Measurements from ENCODE around the gene PSEN1. TPM values are rescaled to one million over a fixed set of nuclear protein-coding genes. Genes with fewer than 3 reads are reported as not detected.

The PSEN1 gene
- total and polyA plus RNA-seq, 2 donors (not counting 3 experiments of a cell fraction or from before 2014, with no cell fraction given) = 16.5 to 36.8 TPM

GRCh38 chr14:73167727-73168126, 31.4 kb downstream of the PSEN1 start:
- no peak for FAIRE-seq
- POLR2A ChIA-PET = no interaction called here
- H3K36me3 ChIP-seq (ENCODE audit: control insufficient read depth in 2 of 2, extremely low read depth in 1 of 2, insufficient read depth in 2 of 2, low read length in 2 of 2) = peaks cover 8 to 15% of the 10 kb centered on the region in 2 experiments
- DNase-seq (ENCODE audit: low read depth, low spot score) = no peak
- H3K27ac ChIP-seq (ENCODE audit: insufficient read depth, low read depth, low read length) = no peak overlapping the region
- no peak overlapping the region for H3K4me3 ChIP-seq (replicated peaks in 1 of 3; ENCODE audit: insufficient read depth in 1 of 3, low read depth in 1 of 3, low read length in 3 of 3)
- CTCF ChIA-PET = interaction anchor here (0.7 to 2.5 kb wide), 4 partner anchors 9 to 341 kb away, joined by 3 to 8 read pairs (median 3); no protein-coding TSS in a partner anchor
- no peaks in the 10 kb centered on the region for H3K79me2 ChIP-seq (ENCODE audit: control insufficient read depth, insufficient read depth, low read length)
- dilution Hi-C loops (cut with MboI; ENCODE audit: extremely low pct_ligation_motif_present, low sequenced_read_pairs) = no loop called here
- no peak overlapping the region for H3K9ac ChIP-seq (replicated peaks; ENCODE audit: extremely low read depth, insufficient read depth, low read length)
- no peaks in the 10 kb centered on the region for H3K9me1 ChIP-seq (replicated peaks; ENCODE audit: control insufficient read depth, extremely low read depth, insufficient read depth, low read length)
- intact Hi-C loops (cut with micrococcal nuclease) = no loop called here
- H2AFZ ChIP-seq (ENCODE audit: low read depth, low read length) = no peak overlapping the region
- BruUV-seq (replicated peaks) = no TSS peak
- no peaks in the 10 kb centered on the region for H4K20me1 ChIP-seq (replicated peaks; ENCODE audit: control insufficient read depth, extremely low read depth, insufficient read depth, low read length)
- TF ChIP-seq POLR2A (IDR thresholded peaks at IDR 0.05; ENCODE audit: low read depth, low read length) = no peak
- TF ChIP-seq GATA2 (IDR thresholded peaks at IDR 0.05; ENCODE audit: insufficient read depth, insufficient read length, low read depth, low read length) = no peak
- no peak for TF ChIP-seq EZH2 (IDR thresholded peaks at IDR 0.05; ENCODE audit: borderline replicate concordance, low read depth, low read length, severe bottlenecking)
- no peak for TF ChIP-seq JUN (IDR thresholded peaks at IDR 0.05; ENCODE audit: borderline replicate concordance, insufficient read depth, insufficient read length, low read depth)
- no peaks in the 10 kb centered on the region for H3K9me3 ChIP-seq (replicated peaks; ENCODE audit: control insufficient read depth, insufficient read depth, low read length)
- no peaks in the 10 kb centered on the region for H3K4me1 ChIP-seq (ENCODE audit: control insufficient read depth, extremely low read depth, insufficient read depth, low read length)
- H3K27me3 ChIP-seq (ENCODE audit: control insufficient read depth in 2 of 2, insufficient read depth in 2 of 2, low read length in 2 of 2) = no peaks in the 10 kb centered on the region
- H3K4me2 ChIP-seq (ENCODE audit: insufficient read depth, low read length) = no peak overlapping the region

DNA sequence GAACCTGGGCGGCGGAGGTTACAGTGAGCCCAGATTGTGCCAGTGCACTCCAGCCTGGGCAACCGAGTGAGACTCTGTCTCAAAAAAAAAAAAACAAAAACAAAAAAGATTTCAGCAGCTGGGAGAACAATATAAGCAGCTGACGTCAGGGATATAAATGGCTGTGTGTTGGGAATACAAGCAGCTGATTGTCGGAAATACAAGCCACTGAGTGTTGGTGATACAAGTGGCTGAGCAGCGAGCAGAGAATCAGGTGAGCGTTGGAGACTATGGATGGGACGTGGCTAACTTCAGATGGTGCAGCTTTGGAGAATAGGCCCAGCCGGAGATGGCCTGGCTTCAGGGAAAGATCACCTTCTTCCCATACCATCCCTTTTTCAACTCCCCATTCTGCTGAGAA, 32.0 kb downstream of the PSEN1 start:
- Histone ChIP-seq H3K27me3 (ENCODE audit: control insufficient read depth in 2 of 2, insufficient read depth in 2 of 2, low read length in 2 of 2) (no peaks in the 10 kb centered on the region), H3K4me1 (ENCODE audit: control insufficient read depth, extremely low read depth, insufficient read depth, low read length) (no peaks in the 10 kb centered on the region), H3K36me3 (ENCODE audit: control insufficient read depth in 2 of 2, extremely low read depth in 1 of 2, insufficient read depth in 2 of 2, low read length in 2 of 2) (peaks cover 11 to 15% of the 10 kb centered on the region in 2 experiments), H3K9me3 (replicated peaks; ENCODE audit: control insufficient read depth, insufficient read depth, low read length) (no peaks in the 10 kb centered on the region), H2AFZ (ENCODE audit: low read depth, low read length) (no peak overlapping the region), H4K20me1 (replicated peaks; ENCODE audit: control insufficient read depth, extremely low read depth, insufficient read depth, low read length) (no peaks in the 10 kb centered on the region), H3K9me1 (replicated peaks; ENCODE audit: control insufficient read depth, extremely low read depth, insufficient read depth, low read length) (no peaks in the 10 kb centered on the region), H3K27ac (ENCODE audit: insufficient read depth, low read depth, low read length) (no peak overlapping the region), H3K79me2 (ENCODE audit: control insufficient read depth, insufficient read depth, low read length) (no peaks in the 10 kb centered on the region), H3K4me2 (ENCODE audit: insufficient read depth, low read length) (no peak overlapping the region), H3K9ac (replicated peaks; ENCODE audit: extremely low read depth, insufficient read depth, low read length) (no peak overlapping the region), H3K4me3 (replicated peaks in 1 of 3; ENCODE audit: insufficient read depth in 1 of 3, low read depth in 1 of 3, low read length in 3 of 3) (no peak overlapping the region)
- POLR2A ChIA-PET = no interaction called here
- CTCF ChIA-PET = interaction anchor here (0.8 to 2.5 kb wide), 3 partner anchors 8 to 303 kb away, joined by 3 to 8 read pairs (median 3); no protein-coding TSS in a partner anchor
- no peak for FAIRE-seq
- no peak for DNase-seq (ENCODE audit: low read depth, low spot score)
- BruUV-seq (replicated peaks) = no TSS peak
- intact Hi-C loops (cut with micrococcal nuclease) = no loop called here
- dilution Hi-C loops (cut with MboI; ENCODE audit: extremely low pct_ligation_motif_present, low sequenced_read_pairs) = no loop called here
- TF ChIP-seq FOS (IDR thresholded peaks at IDR 0.05; ENCODE audit: borderline replicate concordance, insufficient read depth, low read length) (no peak), JUN (IDR thresholded peaks at IDR 0.05; ENCODE audit: borderline replicate concordance, insufficient read depth, insufficient read length, low read depth) (no peak), EZH2 (IDR thresholded peaks at IDR 0.05; ENCODE audit: borderline replicate concordance, low read depth, low read length, severe bottlenecking) (no peak), POLR2A (IDR thresholded peaks at IDR 0.05; ENCODE audit: low read depth, low read length) (no peak), GATA2 (IDR thresholded peaks at IDR 0.05; ENCODE audit: insufficient read depth, insufficient read length, low read depth, low read length) (no peak), CTCF (IDR thresholded peaks at IDR 0.05; ENCODE audit: extremely low read depth in 1 of 2, insufficient read depth in 1 of 2, low read depth in 1 of 2, low read length in 2 of 2) (no peak), POLR2AphosphoS5 (IDR thresholded peaks at IDR 0.05; ENCODE audit: insufficient read depth, low read depth, low read length) (no peak), MYC (IDR thresholded peaks at IDR 0.05; ENCODE audit: low read depth, low read length) (no peak)
- TF ChIP-seq, protein P1, sequence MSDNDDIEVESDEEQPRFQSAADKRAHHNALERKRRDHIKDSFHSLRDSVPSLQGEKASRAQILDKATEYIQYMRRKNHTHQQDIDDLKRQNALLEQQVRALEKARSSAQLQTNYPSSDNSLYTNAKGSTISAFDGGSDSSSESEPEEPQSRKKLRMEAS (IDR thresholded peaks at IDR 0.05; ENCODE audit: insufficient read depth, insufficient read length) = no peak

All from endothelial cell of umbilical vein (primary cell).